GM21367 (cell line): ENCODE results near the gene OR1C1.
"Not testable (repeated sequence)": the region's sequence is repeated elsewhere in the genome, so short reads cannot be mapped to it uniquely, and the experiment has no call there.

Source experiments
- ATAC-seq: cut with Tn5 transposase; IDR thresholded peaks from one replicate; pipeline ENCODE4 v1.9.1; 2021; ENCODE audit not compliant: unreplicated experiment

The OR1C1 gene

GRCh38 chr1:247760456-247760855, at the start of gene OR1C1:
Gene OR1C1 (minus strand): TSS chr1:247760556. CDS start chr1:247758406, 2,150 bp downstream.
- no peak for ATAC-seq

- no peak for ATAC-seq
These were observed 37.2 kb upstream of the OR1C1 start for GRCh38 chr1:247797518-247797917.

GRCh38 chr1:247769603-247770002, 9.2 kb upstream of the OR1C1 start:
- ATAC-seq = no peak

- ATAC-seq = not testable (repeated sequence)
These were observed 6.0 kb downstream of the OR1C1 start for GRCh38 chr1:247754311-247754710.

GRCh38 chr1:247749870-247750269, 10.5 kb downstream of the OR1C1 start:
- no peak for ATAC-seq

GRCh38 chr1:247748041-247748440, 12.3 kb downstream of the OR1C1 start, which contains the start of gene OR14A2:
Gene OR14A2 (minus strand): TSS chr1:247748141.
- no peak for ATAC-seq

GRCh38 chr1:247747616-247748015, 12.7 kb downstream of the OR1C1 start:
- ATAC-seq = no peak

GRCh38 chr1:247746391-247746935, 13.9 kb downstream of the OR1C1 start:
- no peak for ATAC-seq

- not testable (repeated sequence) for ATAC-seq
These were observed 18.1 kb downstream of the OR1C1 start for GRCh38 chr1:247742215-247742760.

GRCh38 chr1:247741756-247742155, 18.6 kb downstream of the OR1C1 start:
- no peak for ATAC-seq

- no peak for ATAC-seq
These were observed 19.6 kb downstream of the OR1C1 start for GRCh38 chr1:247740721-247741120.

- ATAC-seq = no peak
These were observed 22.0 kb downstream of the OR1C1 start, which contains the start of gene OR14K1 for GRCh38 chr1:247738315-247738714. Gene OR14K1 (plus strand): TSS chr1:247738615. CDS start chr1:247738615, 0 bp downstream.

- ATAC-seq = no peak
These were observed 39.1 kb downstream of the OR1C1 start for GRCh38 chr1:247721222-247721621.

GRCh38 chr1:247716546-247716945, 43.8 kb downstream of the OR1C1 start, which contains the start of gene OR6F1:
Gene OR6F1 (minus strand): TSS chr1:247716646. CDS start chr1:247712755, 3,891 bp downstream.
- no peak for ATAC-seq

GRCh38 chr1:247713753-247714152, 46.6 kb downstream of the OR1C1 start:
- no peak for ATAC-seq

- ATAC-seq = not testable (repeated sequence)
These were observed 49.7 kb downstream of the OR1C1 start for GRCh38 chr1:247710681-247711080.
